ENCODE results near the gene MPHOSPH8.
"Not testable (repeated sequence)": the region's sequence is repeated elsewhere in the genome, so short reads cannot be mapped to it uniquely, and the experiment has no call there.

MPHOSPH8 gene

GRCh38 chr13:19685437-19685836 lies 52.0 kb downstream of the MPHOSPH8 start:
- DNase-seq (ENCODE audit: low read depth): no peak

DNA sequence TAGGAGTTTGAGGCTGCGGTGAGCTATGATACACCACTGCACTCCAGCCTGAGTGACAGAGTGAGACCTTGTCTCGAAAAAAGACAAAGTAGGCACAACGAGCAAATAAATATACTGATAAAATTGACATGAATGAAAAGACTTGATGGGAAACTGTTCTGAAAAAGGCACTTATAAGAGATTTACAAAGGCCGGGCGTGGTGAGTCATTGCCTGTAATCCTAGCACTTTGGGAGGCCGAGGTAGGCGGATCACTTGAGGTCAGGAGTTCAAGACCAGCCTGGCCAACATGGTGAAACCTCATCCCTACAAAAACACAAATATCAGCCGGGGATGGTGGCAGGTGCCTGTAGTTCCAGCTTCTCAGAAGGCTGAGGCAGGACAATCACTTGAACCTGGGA lies 58.0 kb downstream of the MPHOSPH8 start:
- not testable (repeated sequence) for DNase-seq (ENCODE audit: low read depth)

DNA sequence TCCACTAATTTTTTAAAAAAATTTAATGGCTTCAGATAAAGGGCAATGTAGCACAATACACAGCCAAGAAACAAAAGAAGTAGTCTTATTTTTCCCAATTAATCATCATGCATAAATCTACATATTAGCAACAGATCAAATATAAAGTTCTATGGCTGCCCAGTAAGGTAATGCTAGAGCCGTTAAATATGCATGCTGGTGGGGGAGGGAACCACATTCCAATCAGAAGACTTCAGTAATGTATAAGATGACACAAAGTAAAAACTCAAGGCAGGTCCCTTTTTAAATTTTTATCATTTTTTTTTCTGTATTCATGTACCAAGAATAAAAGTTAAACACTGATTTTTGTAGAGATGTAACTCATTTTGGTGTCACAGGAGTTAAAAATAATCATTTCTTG lies 62.0 kb downstream of the MPHOSPH8 start:
- no peak for DNase-seq (ENCODE audit: low read depth)

DNA sequence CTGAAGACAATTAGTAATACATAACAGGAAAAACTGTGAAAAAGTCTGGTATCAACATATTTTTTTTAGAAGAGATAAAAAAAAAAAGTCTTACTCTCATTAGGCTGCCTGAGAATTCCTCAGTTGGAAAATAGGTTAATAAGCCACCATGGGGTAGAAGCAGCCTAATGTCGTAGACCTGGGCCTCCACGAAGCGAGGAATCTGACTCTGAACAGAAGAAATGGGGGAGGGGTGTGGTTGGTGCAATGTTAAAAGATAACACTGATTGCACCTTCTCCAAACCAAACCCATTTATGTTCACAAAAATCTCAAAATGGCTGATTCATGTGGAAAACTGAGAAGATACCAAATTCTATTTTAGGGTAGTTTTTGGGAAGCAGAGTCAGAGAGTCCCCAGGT lies 62.4 kb downstream of the MPHOSPH8 start:
- no peak for DNase-seq (ENCODE audit: low read depth)

- not testable (repeated sequence) for DNase-seq (ENCODE audit: low read depth)
These were observed 67.5 kb downstream of the MPHOSPH8 start for GRCh38 chr13:19700963-19701362.

- not testable (repeated sequence) for DNase-seq (ENCODE audit: low read depth)
These were observed 68.2 kb downstream of the MPHOSPH8 start for GRCh38 chr13:19701619-19702018.

DNA sequence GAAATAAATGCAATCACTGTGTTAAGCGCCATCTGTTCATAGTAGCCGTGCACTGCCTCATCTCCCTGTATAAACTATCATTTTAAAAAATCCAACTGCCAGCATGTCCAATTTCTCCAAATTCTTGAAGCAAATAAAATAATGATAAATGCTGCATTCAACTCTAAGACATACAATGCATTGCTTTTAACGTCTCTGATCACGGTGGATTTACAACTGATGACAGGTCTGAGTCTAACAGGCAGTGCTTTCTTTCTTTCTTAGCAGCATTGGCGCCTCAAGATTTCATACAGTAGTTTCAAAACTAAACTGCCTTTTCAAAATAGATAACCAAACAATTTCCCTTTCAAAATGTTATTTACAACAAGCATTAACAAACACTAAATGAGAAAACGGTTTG lies 70.8 kb downstream of the MPHOSPH8 start:
- not testable (repeated sequence) for DNase-seq (ENCODE audit: low read depth)

GRCh38 chr13:19709039-19709438 lies 75.6 kb downstream of the MPHOSPH8 start:
- DNase-seq (ENCODE audit: low read depth): not testable (repeated sequence)

DNA sequence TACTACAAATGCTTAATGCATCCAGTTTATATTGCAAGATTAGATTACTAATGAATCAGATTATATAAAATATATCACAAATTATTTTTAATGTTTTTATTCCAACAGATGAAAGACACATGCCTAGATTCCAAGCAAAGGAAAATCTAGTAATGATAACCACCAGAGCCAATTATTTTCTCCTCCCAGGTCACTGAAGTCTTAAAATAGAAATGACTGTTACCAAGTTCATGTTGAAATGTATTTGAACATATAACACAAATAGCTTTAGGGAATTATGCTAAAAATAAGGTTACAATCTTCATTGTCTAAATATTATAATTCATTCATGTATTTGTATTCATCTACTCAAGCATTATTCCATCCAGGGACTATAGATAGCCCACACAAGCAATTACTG lies 76.3 kb downstream of the MPHOSPH8 start:
- DNase-seq (ENCODE audit: low read depth): not testable (repeated sequence)

DNA sequence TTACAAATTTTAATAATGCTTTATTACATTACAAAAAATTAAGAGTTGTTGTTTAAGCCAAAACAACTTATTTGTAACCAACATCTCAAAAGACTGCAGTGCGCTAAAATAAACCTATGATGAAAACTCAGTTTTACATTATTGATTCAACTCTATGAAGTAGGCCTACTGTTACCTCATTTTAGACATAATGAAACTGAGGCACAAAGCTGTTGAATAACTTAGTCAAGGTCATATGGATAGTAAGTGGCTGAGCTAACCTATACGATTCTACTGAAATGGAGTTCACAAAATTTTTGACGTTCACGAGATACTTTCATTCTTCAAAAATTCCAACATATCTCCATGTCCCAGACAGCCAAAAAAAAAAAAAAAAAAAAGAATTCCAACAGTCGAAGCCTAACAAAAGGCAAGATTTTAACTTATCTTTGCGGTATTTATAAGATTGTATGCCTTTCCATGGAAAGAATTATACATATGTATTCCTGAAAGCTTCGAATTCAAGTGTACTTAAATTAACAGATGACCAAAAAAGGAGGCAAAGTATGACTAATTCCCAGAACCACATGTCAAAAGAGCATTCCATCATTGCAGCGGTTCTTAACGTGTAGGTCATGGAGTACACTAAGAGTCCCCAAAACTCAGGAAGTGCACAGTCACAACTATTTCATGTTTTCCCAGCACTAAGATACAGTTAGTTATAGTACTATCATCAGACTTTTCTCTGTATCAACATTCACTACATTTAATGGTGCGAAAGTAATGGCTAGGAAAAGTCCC lies 79.9 kb downstream of the MPHOSPH8 start:
- no peak for DNase-seq (ENCODE audit: low read depth)

DNA sequence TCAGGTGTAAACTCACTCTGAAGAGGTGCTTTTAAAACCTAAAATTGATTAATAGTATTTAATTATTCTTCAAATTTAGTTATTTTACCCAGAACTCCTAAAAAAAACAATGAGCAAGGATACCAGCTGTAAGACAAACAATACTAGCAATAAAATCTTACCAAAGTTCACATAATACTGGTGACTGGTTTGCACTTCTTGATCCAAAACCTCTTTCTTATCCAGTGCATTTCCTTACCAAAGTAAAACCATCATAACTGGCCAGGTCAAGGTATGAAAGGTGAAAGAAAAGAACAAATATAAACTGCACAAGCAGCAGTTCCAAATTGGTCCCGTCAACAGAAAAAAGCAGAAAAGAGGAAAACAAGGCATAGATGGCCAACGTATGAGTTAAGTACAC lies 86.6 kb downstream of the MPHOSPH8 start:
- no peak for DNase-seq (ENCODE audit: low read depth)
